Measurements from ENCODE around the gene CLN3. TPM values are rescaled to one million over a fixed set of nuclear protein-coding genes. Genes with fewer than 3 reads are reported as not detected.

Gene CLN3
- polyA plus RNA-seq, 1 donor from 2014 or later: 32.2 TPM

GRCh38 chr16:28537076-28537475 is 45.2 kb upstream of the CLN3 start:
- Histone ChIP-seq H3K4me2 (ENCODE audit: low read length) (no peak overlapping the region), H3K9me2 (ENCODE audit: insufficient read depth, low read length) (no peaks in the 10 kb centered on the region), H3K4me3 (ENCODE audit: low read length) (no peak overlapping the region), H3F3A (ENCODE audit: insufficient read depth, low read length, poor library complexity, severe bottlenecking) (no peaks in the 10 kb centered on the region), H3K27ac (ENCODE audit: low read length) (no peak overlapping the region), H2AFZ (ENCODE audit: low read depth, low read length) (no peak overlapping the region), H3K9me3 (ENCODE audit: low read length) (no peaks in the 10 kb centered on the region), H3K36me3 (ENCODE audit: insufficient read depth, low read length) (no peaks in the 10 kb centered on the region), H3K9ac (ENCODE audit: low read length) (no peak overlapping the region), H3K27me3 (ENCODE audit: insufficient read depth, low read depth, low read length) (no peaks in the 10 kb centered on the region), H3K79me2 (replicated peaks; ENCODE audit: insufficient read depth, low read length) (no peaks in the 10 kb centered on the region), H4K20me1 (ENCODE audit: insufficient read depth) (no peaks in the 10 kb centered on the region)
- TF ChIP-seq SMC3 (conservative IDR thresholded peaks at IDR 0.05; ENCODE audit: poor library complexity): no peak
- no peak for TF ChIP-seq EZH2 (IDR thresholded peaks at IDR 0.05; ENCODE audit: borderline replicate concordance, insufficient read depth, low read length, poor library complexity, severe bottlenecking)
- TF ChIP-seq RAD21 (conservative IDR thresholded peaks at IDR 0.05): no peak
- TF ChIP-seq, protein P1, sequence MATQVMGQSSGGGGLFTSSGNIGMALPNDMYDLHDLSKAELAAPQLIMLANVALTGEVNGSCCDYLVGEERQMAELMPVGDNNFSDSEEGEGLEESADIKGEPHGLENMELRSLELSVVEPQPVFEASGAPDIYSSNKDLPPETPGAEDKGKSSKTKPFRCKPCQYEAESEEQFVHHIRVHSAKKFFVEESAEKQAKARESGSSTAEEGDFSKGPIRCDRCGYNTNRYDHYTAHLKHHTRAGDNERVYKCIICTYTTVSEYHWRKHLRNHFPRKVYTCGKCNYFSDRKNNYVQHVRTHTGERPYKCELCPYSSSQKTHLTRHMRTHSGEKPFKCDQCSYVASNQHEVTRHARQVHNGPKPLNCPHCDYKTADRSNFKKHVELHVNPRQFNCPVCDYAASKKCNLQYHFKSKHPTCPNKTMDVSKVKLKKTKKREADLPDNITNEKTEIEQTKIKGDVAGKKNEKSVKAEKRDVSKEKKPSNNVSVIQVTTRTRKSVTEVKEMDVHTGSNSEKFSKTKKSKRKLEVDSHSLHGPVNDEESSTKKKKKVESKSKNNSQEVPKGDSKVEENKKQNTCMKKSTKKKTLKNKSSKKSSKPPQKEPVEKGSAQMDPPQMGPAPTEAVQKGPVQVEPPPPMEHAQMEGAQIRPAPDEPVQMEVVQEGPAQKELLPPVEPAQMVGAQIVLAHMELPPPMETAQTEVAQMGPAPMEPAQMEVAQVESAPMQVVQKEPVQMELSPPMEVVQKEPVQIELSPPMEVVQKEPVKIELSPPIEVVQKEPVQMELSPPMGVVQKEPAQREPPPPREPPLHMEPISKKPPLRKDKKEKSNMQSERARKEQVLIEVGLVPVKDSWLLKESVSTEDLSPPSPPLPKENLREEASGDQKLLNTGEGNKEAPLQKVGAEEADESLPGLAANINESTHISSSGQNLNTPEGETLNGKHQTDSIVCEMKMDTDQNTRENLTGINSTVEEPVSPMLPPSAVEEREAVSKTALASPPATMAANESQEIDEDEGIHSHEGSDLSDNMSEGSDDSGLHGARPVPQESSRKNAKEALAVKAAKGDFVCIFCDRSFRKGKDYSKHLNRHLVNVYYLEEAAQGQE (IDR thresholded peaks at IDR 0.05; ENCODE audit: borderline replicate concordance): no peak
- no peak for TF ChIP-seq POLR2AphosphoS5 (IDR thresholded peaks at IDR 0.05)
- no peak for TF ChIP-seq TAF1 (IDR thresholded peaks at IDR 0.05; ENCODE audit: low read depth)
- no peak for TF ChIP-seq MXI1 (conservative IDR thresholded peaks at IDR 0.05; ENCODE audit: poor library complexity, severe bottlenecking)
- TF ChIP-seq CTCF (IDR thresholded peaks at IDR 0.05; ENCODE audit: poor library complexity, severe bottlenecking): no peak

- Histone ChIP-seq H3K9me3 (ENCODE audit: low read length) (no peaks in the 10 kb centered on the region), H3K79me2 (replicated peaks; ENCODE audit: insufficient read depth, low read length) (no peaks in the 10 kb centered on the region), H3F3A (ENCODE audit: insufficient read depth, low read length, poor library complexity, severe bottlenecking) (no peaks in the 10 kb centered on the region), H3K36me3 (ENCODE audit: insufficient read depth, low read length) (no peaks in the 10 kb centered on the region), H3K4me3 (ENCODE audit: low read length) (no peak overlapping the region), H3K9ac (ENCODE audit: low read length) (no peak overlapping the region), H3K4me2 (ENCODE audit: low read length) (no peak overlapping the region), H3K9me2 (ENCODE audit: insufficient read depth, low read length) (no peaks in the 10 kb centered on the region), H2AFZ (ENCODE audit: low read depth, low read length) (no peak overlapping the region), H3K27ac (ENCODE audit: low read length) (no peak overlapping the region), H3K27me3 (ENCODE audit: insufficient read depth, low read depth, low read length) (no peaks in the 10 kb centered on the region), H4K20me1 (ENCODE audit: insufficient read depth) (no peaks in the 10 kb centered on the region)
- no peak for TF ChIP-seq RAD21 (conservative IDR thresholded peaks at IDR 0.05)
- no peak for TF ChIP-seq EP300 (conservative IDR thresholded peaks at IDR 0.05; ENCODE audit: poor library complexity, severe bottlenecking)
- no peak for TF ChIP-seq CTCF (IDR thresholded peaks at IDR 0.05; ENCODE audit: poor library complexity, severe bottlenecking)
- TF ChIP-seq POLR2AphosphoS5 (IDR thresholded peaks at IDR 0.05): no peak
- TF ChIP-seq, protein P1 (IDR thresholded peaks at IDR 0.05; ENCODE audit: borderline replicate concordance): no peak
- no peak for TF ChIP-seq TAF1 (IDR thresholded peaks at IDR 0.05; ENCODE audit: low read depth)
- no peak for TF ChIP-seq EZH2 (IDR thresholded peaks at IDR 0.05; ENCODE audit: borderline replicate concordance, insufficient read depth, low read length, poor library complexity, severe bottlenecking)
- TF ChIP-seq MXI1 (conservative IDR thresholded peaks at IDR 0.05; ENCODE audit: poor library complexity, severe bottlenecking): no peak
- TF ChIP-seq SMC3 (conservative IDR thresholded peaks at IDR 0.05; ENCODE audit: poor library complexity): no peak
Observed at GRCh38 chr16:28534542-28535373, 42.9 kb upstream of the CLN3 start.
